Fibroblast of lung (primary cell): Measurements from ENCODE around the gene UQCR10.

ENCODE experiments used
- CTCF ChIP-seq, 2 donors: IDR thresholded peaks in 1 of 2; conservative IDR thresholded peaks in 1 of 2; 1 replicate in 1 of 2; 2 replicates in 1 of 2; pipeline ENCODE4 v1.5.1; 2011 to 2012; ENCODE audit warnings: low read length in 2 of 2, control low read depth in 1 of 2, inconsistent platforms in 1 of 2, low read depth in 1 of 2, mild to moderate bottlenecking in 1 of 2
- EZH2 ChIP-seq: IDR thresholded peaks from 2 replicates; pipeline ENCODE4 v1.5.1; 2012; ENCODE audit warnings: low read length, control low read depth, mild to moderate bottlenecking; ENCODE audit errors: missing control alignments

GRCh38 chr22:29739346-29739875 is 27.8 kb upstream of the UQCR10 start:
- no peak for TF ChIP-seq CTCF (conservative IDR thresholded peaks at IDR 0.05 in 1 of 2, IDR thresholded peaks at IDR 0.05 in 1 of 2; ENCODE audit: low read depth in 1 of 2, low read length in 2 of 2)
- TF ChIP-seq EZH2: no peak
